HG03469 (cell line): ENCODE measurements around the gene TMEM179B.
"Not testable (repeated sequence)": the region's sequence is repeated elsewhere in the genome, so short reads cannot be mapped to it uniquely, and the experiment has no call there.

ENCODE experiments used
- ATAC-seq: cut with Tn5 transposase; IDR thresholded peaks from one replicate; pipeline ENCODE4 v1.9.1; 2021; ENCODE audit warnings: mild to moderate bottlenecking, moderate library complexity, moderate number of reproducible peaks; ENCODE audit not compliant: unreplicated experiment

Gene TMEM179B

GRCh38 chr11:62788991-62789390 lies 1.8 kb downstream of the TMEM179B start:
- ATAC-seq, result no peak

GRCh38 chr11:62789576-62789975 lies 2.4 kb downstream of the TMEM179B start:
- no peak for ATAC-seq

GRCh38 chr11:62791501-62792201 lies 4.4 kb downstream of the TMEM179B start, which contains the start of gene TMEM223:
Gene TMEM223 (minus strand): TSS chr11:62792006. CDS start chr11:62791994, 12 bp downstream.
- no peak for ATAC-seq

- ATAC-seq, result no peak
Measured at GRCh38 chr11:62792202-62792575, 5.0 kb downstream of the TMEM179B start.

GRCh38 chr11:62794201-62794775 lies 7.1 kb downstream of the TMEM179B start:
- ATAC-seq, result no peak

- no peak for ATAC-seq
Measured at GRCh38 chr11:62796281-62796680, 9.1 kb downstream of the TMEM179B start.

GRCh38 chr11:62799486-62799885 lies 12.3 kb downstream of the TMEM179B start:
- no peak for ATAC-seq

- no peak for ATAC-seq
Measured at GRCh38 chr11:62801071-62801470, 13.9 kb downstream of the TMEM179B start.

- ATAC-seq, result no peak
Measured at GRCh38 chr11:62804310-62805075, 17.3 kb downstream of the TMEM179B start.

GRCh38 chr11:62805076-62805892 lies 18.1 kb downstream of the TMEM179B start, which contains the start of gene NXF1:
Gene NXF1 (minus strand): TSS chr11:62805440. CDS start chr11:62805356, 84 bp downstream.
- peak; percentile 74 for ATAC-seq

GRCh38 chr11:62805961-62806441 lies 18.8 kb downstream of the TMEM179B start:
- ATAC-seq, result no peak

GRCh38 chr11:62806611-62807121 lies 19.5 kb downstream of the TMEM179B start:
- no peak for ATAC-seq

- ATAC-seq, result no peak
Measured at GRCh38 chr11:62810748-62811147, 23.5 kb downstream of the TMEM179B start.

GRCh38 chr11:62811659-62812058 lies 24.5 kb downstream of the TMEM179B start:
- no peak for ATAC-seq

- ATAC-seq, result no peak
Measured at GRCh38 chr11:62816557-62816956, 29.4 kb downstream of the TMEM179B start.

GRCh38 chr11:62817129-62817528 lies 29.9 kb downstream of the TMEM179B start:
- ATAC-seq, result no peak

- ATAC-seq, result no peak
Measured at GRCh38 chr11:62823677-62824076, 36.5 kb downstream of the TMEM179B start.

- ATAC-seq, result not testable (repeated sequence)
Measured at GRCh38 chr11:62828130-62828529, 40.9 kb downstream of the TMEM179B start.

- no peak for ATAC-seq
Measured at GRCh38 chr11:62830904-62831519, 43.8 kb downstream of the TMEM179B start.
